GM21737 (cell line): Measurements from ENCODE around the gene GOLGA6L1.
"Not testable (repeated sequence)": the region's sequence is repeated elsewhere in the genome, so short reads cannot be mapped to it uniquely, and the experiment has no call there.

Source experiments
- ATAC-seq: cut with Tn5 transposase; IDR thresholded peaks from one replicate; pipeline ENCODE4 v1.9.1; 2021; ENCODE audit warnings: mild to moderate bottlenecking, moderate library complexity; ENCODE audit not compliant: unreplicated experiment

The GOLGA6L1 gene

GRCh38 chr15:23136722-23137121 lies at the start of gene GOLGA6L1:
TSS of gene GOLGA6L1 (minus strand) at chr15:23136822. CDS start at chr15:23136731, 91 bp downstream.
- ATAC-seq, result not testable (repeated sequence)

GRCh38 chr15:23181201-23181600 lies 44.6 kb upstream of the GOLGA6L1 start:
- not testable (repeated sequence) for ATAC-seq

GRCh38 chr15:23180547-23180927 lies 43.9 kb upstream of the GOLGA6L1 start:
- ATAC-seq, result not testable (repeated sequence)

GRCh38 chr15:23179768-23180546 lies 43.3 kb upstream of the GOLGA6L1 start:
- not testable (repeated sequence) for ATAC-seq

GRCh38 chr15:23176683-23177082 lies 40.1 kb upstream of the GOLGA6L1 start:
- not testable (repeated sequence) for ATAC-seq

GRCh38 chr15:23175606-23176005 lies 39.0 kb upstream of the GOLGA6L1 start:
- not testable (repeated sequence) for ATAC-seq

GRCh38 chr15:23174609-23175140 lies 38.1 kb upstream of the GOLGA6L1 start:
- not testable (repeated sequence) for ATAC-seq

GRCh38 chr15:23132787-23133186 lies 3.8 kb downstream of the GOLGA6L1 start:
- ATAC-seq, result not testable (repeated sequence)

- no peak for ATAC-seq
These were observed 18.4 kb downstream of the GOLGA6L1 start for GRCh38 chr15:23118208-23118607.

GRCh38 chr15:23095796-23096195 lies 40.8 kb downstream of the GOLGA6L1 start:
- no peak for ATAC-seq

GRCh38 chr15:23083115-23083514 lies 53.5 kb downstream of the GOLGA6L1 start:
- no peak for ATAC-seq

- ATAC-seq, result not testable (repeated sequence)
These were observed 54.5 kb downstream of the GOLGA6L1 start for GRCh38 chr15:23081996-23082737.

GRCh38 chr15:23081271-23081670 lies 55.4 kb downstream of the GOLGA6L1 start:
- no peak for ATAC-seq

GRCh38 chr15:23079766-23080165 lies 56.9 kb downstream of the GOLGA6L1 start:
- ATAC-seq, result no peak
